Measurements from ENCODE around the gene PRAF2. TPM values are rescaled to one million over a fixed set of nuclear protein-coding genes. Genes with fewer than 3 reads are reported as not detected.
A peak's percentile ranks its signal among the peaks of the same experiment; 100 is the strongest.

PRAF2 gene
- total and polyA plus RNA-seq, 2 of the 13 experiments (the other 11 are each of a cell fraction or from before 2014, with no cell fraction given): 0.33 to 2.6 TPM

DNA sequence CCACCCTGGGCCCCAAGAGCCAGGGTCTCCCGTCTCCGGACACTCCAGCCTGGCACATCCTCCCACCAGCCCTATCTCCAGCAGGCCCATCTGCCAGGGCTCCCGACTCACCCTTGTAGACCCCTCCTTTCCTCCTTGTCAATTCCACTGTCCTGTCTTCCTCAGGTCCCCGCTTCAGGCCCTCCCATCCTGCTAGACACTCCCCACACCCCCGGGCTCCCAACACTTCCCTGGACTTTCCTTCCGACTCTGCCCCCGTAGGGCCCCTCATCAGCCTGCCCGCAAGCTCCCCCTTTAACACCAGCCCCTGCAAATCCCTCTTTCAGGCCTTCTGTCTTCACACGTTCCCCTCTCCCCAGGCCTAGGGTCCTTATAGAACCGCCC, 1.1 kb downstream of the PRAF2 start:
- Histone ChIP-seq H3K9me3 (ENCODE audit: low read length) (no peaks in the 10 kb centered on the region), H3K4me3 (replicated peaks in 1 of 3; ENCODE audit: insufficient read depth in 1 of 3, low read depth in 2 of 3, low read length in 3 of 3) (no peak overlapping the region), H3K79me2 (ENCODE audit: insufficient read depth, low read length) (no peaks in the 10 kb centered on the region), H3K27ac (ENCODE audit: extremely low read length, insufficient read depth, low read length) (no peak overlapping the region), H3K27me3 (ENCODE audit: control insufficient read depth in 1 of 2, insufficient read depth in 2 of 2, low read length in 2 of 2) (no peaks in the 10 kb centered on the region), H3K36me3 (replicated peaks in 1 of 2; ENCODE audit: control insufficient read depth in 1 of 2, insufficient read depth in 2 of 2, low read length in 2 of 2) (peaks cover 0 to 5% of the 10 kb centered on the region in 2 experiments; a peak in 2 of 5 replicates), H4K20me1 (ENCODE audit: insufficient read depth, low read length) (no peaks in the 10 kb centered on the region), H2AFZ (ENCODE audit: low read length) (no peak overlapping the region), H3K9ac (ENCODE audit: insufficient read depth, low read depth, low read length) (no peak overlapping the region), H3K4me1 (ENCODE audit: insufficient read depth, low read length) (no peaks in the 10 kb centered on the region), H3K4me2 (ENCODE audit: low read depth, low read length) (no peak overlapping the region)
- no peak for DNase-seq (ENCODE audit: low spot score)
- in situ Hi-C loops (cut with HindIII; ENCODE audit: extremely low pct_ligation_motif_present, low pct_unique_long_range_greater_than_20kb): no loop called here
- BruUV-seq (replicated peaks): no TSS peak
- no peak for ATAC-seq
- FAIRE-seq: no peak
- TF ChIP-seq EHMT2 (IDR thresholded peaks at IDR 0.05; ENCODE audit: borderline replicate concordance, low read depth, low read length): no peak
- TF ChIP-seq ZNF138 (CRISPR knock-in tag; IDR thresholded peaks at IDR 0.05; ENCODE audit: low read depth): no peak
- no peak for TF ChIP-seq NFKBIZ (CRISPR knock-in tag; IDR thresholded peaks at IDR 0.05)
- no peak for TF ChIP-seq ZFY (CRISPR knock-in tag; IDR thresholded peaks at IDR 0.05)
- TF ChIP-seq, protein P1, sequence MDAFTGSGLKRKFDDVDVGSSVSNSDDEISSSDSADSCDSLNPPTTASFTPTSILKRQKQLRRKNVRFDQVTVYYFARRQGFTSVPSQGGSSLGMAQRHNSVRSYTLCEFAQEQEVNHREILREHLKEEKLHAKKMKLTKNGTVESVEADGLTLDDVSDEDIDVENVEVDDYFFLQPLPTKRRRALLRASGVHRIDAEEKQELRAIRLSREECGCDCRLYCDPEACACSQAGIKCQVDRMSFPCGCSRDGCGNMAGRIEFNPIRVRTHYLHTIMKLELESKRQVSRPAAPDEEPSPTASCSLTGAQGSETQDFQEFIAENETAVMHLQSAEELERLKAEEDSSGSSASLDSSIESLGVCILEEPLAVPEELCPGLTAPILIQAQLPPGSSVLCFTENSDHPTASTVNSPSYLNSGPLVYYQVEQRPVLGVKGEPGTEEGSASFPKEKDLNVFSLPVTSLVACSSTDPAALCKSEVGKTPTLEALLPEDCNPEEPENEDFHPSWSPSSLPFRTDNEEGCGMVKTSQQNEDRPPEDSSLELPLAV (CRISPR knock-in tag; conservative IDR thresholded peaks at IDR 0.05; ENCODE audit: low read depth): no peak
- TF ChIP-seq AGO2 (optimal IDR thresholded peaks at IDR 0.05; ENCODE audit: low read depth, low read length): peak; percentile 25
- CTCF ChIA-PET (ENCODE audit: low intra/inter-chr PET ratio, low total read pairs): no interaction called here
- WGBS (ENCODE audit: low lambda C conversion rate): 90% methylated on average over 8 of the region's 10 CpGs
- intact Hi-C loops (cut with micrococcal nuclease; ENCODE audit: unreplicated experiment): no loop called here
- POLR2A ChIA-PET: no interaction called here

DNA sequence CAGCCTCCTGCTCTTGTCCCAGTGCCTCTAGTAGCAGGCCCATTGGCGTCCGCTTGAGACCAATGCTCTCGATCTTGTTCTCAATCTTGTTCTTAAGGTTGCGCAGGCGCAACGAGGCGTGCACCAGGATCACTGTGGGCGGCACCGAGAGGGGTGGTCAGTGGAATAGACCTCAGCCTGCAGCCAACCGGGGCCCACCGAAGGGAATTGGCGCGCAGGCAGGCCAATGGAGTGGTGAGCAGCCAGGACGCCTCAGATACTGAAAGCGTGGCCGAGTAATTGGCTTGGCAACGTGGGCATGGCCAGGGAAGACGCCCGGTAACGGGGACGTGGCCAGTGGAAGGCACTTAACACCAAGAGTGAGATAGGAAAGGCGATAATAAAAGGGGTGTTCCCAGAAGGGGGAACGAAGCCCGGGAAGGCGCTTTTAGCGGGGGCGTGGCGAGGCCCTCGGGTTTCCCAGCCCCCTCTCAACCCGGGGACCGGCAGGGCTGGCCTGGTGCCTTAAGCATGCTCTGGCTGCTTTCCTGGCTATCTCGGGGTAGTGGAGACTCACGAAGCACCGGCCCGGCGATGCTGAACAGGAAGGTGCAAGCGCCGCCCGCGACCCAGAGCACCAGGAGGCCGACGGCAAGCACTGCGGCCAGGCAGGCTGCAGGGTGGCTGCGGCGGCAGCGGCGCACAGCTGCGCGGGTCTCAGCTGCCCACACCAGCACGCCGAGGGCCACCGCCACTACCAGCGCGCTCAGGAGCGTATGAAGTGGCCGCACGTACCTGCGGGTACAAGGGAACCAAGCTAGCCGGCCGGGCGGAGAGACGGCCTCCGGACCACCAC, 1.7 kb downstream of the PRAF2 start:
- Histone ChIP-seq H3K36me3 (replicated peaks in 1 of 2; ENCODE audit: control insufficient read depth in 1 of 2, insufficient read depth in 2 of 2, low read length in 2 of 2) (peaks cover 0 to 4% of the 10 kb centered on the region in 2 experiments; a peak in 2 of 5 replicates), H3K79me2 (ENCODE audit: insufficient read depth, low read length) (no peaks in the 10 kb centered on the region), H3K9ac (ENCODE audit: insufficient read depth, low read depth, low read length) (no peak overlapping the region), H3K4me1 (ENCODE audit: insufficient read depth, low read length) (no peaks in the 10 kb centered on the region), H2AFZ (ENCODE audit: low read length) (no peak overlapping the region), H3K27ac (ENCODE audit: extremely low read length, insufficient read depth, low read length) (no peak overlapping the region), H3K27me3 (ENCODE audit: control insufficient read depth in 1 of 2, insufficient read depth in 2 of 2, low read length in 2 of 2) (no peaks in the 10 kb centered on the region), H3K9me3 (ENCODE audit: low read length) (no peaks in the 10 kb centered on the region), H3K4me2 (ENCODE audit: low read depth, low read length) (no peak overlapping the region), H3K4me3 (replicated peaks in 1 of 3; ENCODE audit: insufficient read depth in 1 of 3, low read depth in 2 of 3, low read length in 3 of 3) (no peak overlapping the region), H4K20me1 (ENCODE audit: insufficient read depth, low read length) (no peaks in the 10 kb centered on the region)
- in situ Hi-C loops (cut with HindIII; ENCODE audit: extremely low pct_ligation_motif_present, low pct_unique_long_range_greater_than_20kb): no loop called here
- TF ChIP-seq AGO2 (optimal IDR thresholded peaks at IDR 0.05; ENCODE audit: low read depth, low read length) (peak; percentile 76), ZNF782 (CRISPR knock-in tag; IDR thresholded peaks at IDR 0.05; ENCODE audit: borderline replicate concordance) (no peak), RBFOX2 (IDR thresholded peaks at IDR 0.05; ENCODE audit: low read depth, low read length) (peak; percentile 51), AGO1 (IDR thresholded peaks at IDR 0.05; ENCODE audit: low read depth, low read length, poor library complexity, severe bottlenecking) (peak; percentile 31)
- POLR2A ChIA-PET: no interaction called here
- intact Hi-C loops (cut with micrococcal nuclease; ENCODE audit: unreplicated experiment): no loop called here
- no TSS peak for BruUV-seq (replicated peaks)
- DNase-seq (ENCODE audit: low spot score): no peak
- no peak for FAIRE-seq
- 96% methylated on average over 24 of the region's 63 CpGs for WGBS (ENCODE audit: low lambda C conversion rate)
- CTCF ChIA-PET (ENCODE audit: low intra/inter-chr PET ratio, low total read pairs): no interaction called here
- ATAC-seq: no peak
